VCaP (cell line): ENCODE data around the gene CREBBP.
"Not testable (repeated sequence)": the region's sequence is repeated elsewhere in the genome, so short reads cannot be mapped to it uniquely, and the experiment has no call there.

Source experiments
- H3K27ac ChIP-seq: fragments of 450-650 bp; 2 replicates; pipeline ENCODE4 v1.5.1; 2017
- CTCF ChIP-seq: fragments of 450-650 bp; conservative IDR thresholded peaks from 2 replicates; pipeline ENCODE4 v1.5.1; 2017; ENCODE audit warnings: mild to moderate bottlenecking, moderate library complexity

Gene CREBBP

GRCh38 chr16:3912897-3913296, 32.4 kb upstream of the CREBBP start:
- H3K27ac ChIP-seq = no peak overlapping the region
- TF ChIP-seq CTCF = no peak

- no peak for TF ChIP-seq CTCF
- no peak overlapping the region for H3K27ac ChIP-seq
Measured at GRCh38 chr16:3912373-3912772, 31.9 kb upstream of the CREBBP start.

DNA sequence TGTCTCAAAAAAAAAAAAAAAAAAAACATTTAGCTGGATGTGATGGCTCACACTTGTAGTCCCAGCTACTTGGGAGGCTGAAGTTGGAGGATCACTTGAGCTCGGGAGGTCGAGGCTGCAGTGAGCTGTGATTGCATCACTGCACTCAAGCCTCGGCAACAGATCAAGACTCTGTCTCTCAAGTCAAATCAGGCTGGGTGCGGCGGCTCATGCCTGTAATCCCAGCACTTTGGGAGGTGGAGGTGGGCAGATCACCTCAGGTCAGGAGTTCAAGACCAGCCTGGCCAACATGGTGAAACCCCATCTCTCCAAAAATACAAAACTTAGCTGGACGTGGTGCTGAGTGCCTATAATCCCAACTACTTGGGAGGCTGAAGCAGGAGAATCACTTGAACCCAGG, 31.2 kb upstream of the CREBBP start:
- not testable (repeated sequence) for H3K27ac ChIP-seq

DNA sequence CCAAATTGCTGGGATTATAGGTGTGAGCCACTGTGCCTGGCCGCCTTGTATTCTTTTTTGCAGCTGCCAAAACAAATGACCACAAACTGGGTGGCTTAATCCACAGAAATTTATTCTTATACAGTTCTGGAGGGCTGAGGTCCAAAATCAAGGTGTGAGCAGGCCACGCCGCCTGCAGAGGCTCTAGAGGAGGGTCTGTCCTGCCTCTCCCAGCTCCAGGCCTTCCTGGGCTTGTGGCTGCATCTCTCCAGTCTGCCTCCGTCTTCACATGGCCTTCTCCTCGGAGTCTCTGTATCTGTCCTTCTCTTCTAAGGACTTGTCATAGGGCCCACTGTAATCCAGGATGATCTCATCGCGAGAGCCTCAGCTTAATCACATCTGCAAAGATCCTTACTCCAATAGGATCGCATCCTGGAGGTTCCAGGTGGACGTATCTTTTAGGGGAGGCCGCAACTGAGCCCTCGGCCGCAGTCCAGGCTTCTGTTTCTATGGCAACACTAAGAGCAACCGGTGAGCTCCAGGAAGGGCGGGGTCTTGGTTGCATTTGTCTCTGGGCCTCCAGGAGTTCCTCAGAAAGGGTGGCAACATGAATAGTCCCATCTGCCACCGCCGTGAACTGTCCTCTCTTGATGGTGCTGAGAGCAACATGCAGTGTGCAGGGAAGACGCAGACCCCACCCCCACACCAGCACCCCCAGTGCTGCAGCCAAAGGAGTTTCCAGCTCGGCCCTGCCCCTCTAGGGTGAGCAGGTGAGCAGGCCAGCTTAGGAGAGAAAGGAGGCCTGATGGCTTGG, 29.5 kb upstream of the CREBBP start:
- TF ChIP-seq CTCF = no peak
- no peak overlapping the region for H3K27ac ChIP-seq

- no peak for TF ChIP-seq CTCF
- H3K27ac ChIP-seq = no peak overlapping the region
Measured at GRCh38 chr16:3908951-3909437, 28.5 kb upstream of the CREBBP start.

- no peak overlapping the region for H3K27ac ChIP-seq
- TF ChIP-seq CTCF = no peak
Measured at GRCh38 chr16:3907586-3907985, 27.1 kb upstream of the CREBBP start.

- no peak for TF ChIP-seq CTCF
- H3K27ac ChIP-seq = no peak overlapping the region
Measured at GRCh38 chr16:3906363-3906762, 25.9 kb upstream of the CREBBP start.

- H3K27ac ChIP-seq = no peak overlapping the region
- no peak for TF ChIP-seq CTCF
Measured at GRCh38 chr16:3904875-3905274, 24.4 kb upstream of the CREBBP start.
